MM.1S (cell line): ENCODE data around the gene TET3.

Experiments used
- EZH2 ChIP-seq: fragments of 300-600 bp; sonication (generic); optimal IDR thresholded peaks from 2 replicates; pipeline ENCODE3; 2017; ENCODE audit warnings: low read depth, mild to moderate bottlenecking, antibody characterized with exemption, low read length, mixed read lengths
- TF ChIP-seq, protein P1 (sequence below): fragments of 300-600 bp; sonication (generic); IDR thresholded peaks from 2 replicates; pipeline ENCODE4 v1.5.1; 2016; ENCODE audit warnings: antibody characterized with exemption, low read length, mixed read lengths

DNA sequence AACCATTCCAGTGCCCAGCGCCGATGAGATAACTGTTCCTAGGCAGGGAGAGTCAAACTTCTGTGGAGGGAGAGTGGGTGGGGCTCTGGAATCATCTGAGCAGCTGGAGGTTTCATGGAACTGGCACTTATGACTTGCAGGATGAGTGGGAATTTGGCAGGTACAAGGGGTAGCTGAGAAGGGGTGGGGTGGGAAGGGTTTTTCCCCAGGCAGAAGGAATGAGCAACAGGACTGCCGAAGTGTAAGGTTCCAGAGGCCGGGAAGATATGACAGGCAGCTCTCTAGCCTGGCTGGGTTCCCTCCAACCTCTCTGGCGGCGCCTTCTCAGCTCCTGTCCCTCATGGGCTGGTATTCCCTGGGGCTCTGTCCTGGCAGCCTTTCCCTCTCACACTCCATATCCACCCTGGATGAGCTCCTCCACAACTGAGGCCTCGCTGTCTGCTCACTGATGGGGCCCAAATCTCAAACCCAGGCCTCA, 2.5 kb upstream of the TET3 start:
- TF ChIP-seq, protein P1, sequence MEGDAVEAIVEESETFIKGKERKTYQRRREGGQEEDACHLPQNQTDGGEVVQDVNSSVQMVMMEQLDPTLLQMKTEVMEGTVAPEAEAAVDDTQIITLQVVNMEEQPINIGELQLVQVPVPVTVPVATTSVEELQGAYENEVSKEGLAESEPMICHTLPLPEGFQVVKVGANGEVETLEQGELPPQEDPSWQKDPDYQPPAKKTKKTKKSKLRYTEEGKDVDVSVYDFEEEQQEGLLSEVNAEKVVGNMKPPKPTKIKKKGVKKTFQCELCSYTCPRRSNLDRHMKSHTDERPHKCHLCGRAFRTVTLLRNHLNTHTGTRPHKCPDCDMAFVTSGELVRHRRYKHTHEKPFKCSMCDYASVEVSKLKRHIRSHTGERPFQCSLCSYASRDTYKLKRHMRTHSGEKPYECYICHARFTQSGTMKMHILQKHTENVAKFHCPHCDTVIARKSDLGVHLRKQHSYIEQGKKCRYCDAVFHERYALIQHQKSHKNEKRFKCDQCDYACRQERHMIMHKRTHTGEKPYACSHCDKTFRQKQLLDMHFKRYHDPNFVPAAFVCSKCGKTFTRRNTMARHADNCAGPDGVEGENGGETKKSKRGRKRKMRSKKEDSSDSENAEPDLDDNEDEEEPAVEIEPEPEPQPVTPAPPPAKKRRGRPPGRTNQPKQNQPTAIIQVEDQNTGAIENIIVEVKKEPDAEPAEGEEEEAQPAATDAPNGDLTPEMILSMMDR, result no peak
- TF ChIP-seq EZH2, result no peak
